ENCODE results near the gene APMAP.
A peak's percentile ranks its signal among the peaks of the same experiment; 100 is the strongest.
"Not testable (repeated sequence)": the region's sequence is repeated elsewhere in the genome, so short reads cannot be mapped to it uniquely, and the experiment has no call there.

APMAP gene

DNA sequence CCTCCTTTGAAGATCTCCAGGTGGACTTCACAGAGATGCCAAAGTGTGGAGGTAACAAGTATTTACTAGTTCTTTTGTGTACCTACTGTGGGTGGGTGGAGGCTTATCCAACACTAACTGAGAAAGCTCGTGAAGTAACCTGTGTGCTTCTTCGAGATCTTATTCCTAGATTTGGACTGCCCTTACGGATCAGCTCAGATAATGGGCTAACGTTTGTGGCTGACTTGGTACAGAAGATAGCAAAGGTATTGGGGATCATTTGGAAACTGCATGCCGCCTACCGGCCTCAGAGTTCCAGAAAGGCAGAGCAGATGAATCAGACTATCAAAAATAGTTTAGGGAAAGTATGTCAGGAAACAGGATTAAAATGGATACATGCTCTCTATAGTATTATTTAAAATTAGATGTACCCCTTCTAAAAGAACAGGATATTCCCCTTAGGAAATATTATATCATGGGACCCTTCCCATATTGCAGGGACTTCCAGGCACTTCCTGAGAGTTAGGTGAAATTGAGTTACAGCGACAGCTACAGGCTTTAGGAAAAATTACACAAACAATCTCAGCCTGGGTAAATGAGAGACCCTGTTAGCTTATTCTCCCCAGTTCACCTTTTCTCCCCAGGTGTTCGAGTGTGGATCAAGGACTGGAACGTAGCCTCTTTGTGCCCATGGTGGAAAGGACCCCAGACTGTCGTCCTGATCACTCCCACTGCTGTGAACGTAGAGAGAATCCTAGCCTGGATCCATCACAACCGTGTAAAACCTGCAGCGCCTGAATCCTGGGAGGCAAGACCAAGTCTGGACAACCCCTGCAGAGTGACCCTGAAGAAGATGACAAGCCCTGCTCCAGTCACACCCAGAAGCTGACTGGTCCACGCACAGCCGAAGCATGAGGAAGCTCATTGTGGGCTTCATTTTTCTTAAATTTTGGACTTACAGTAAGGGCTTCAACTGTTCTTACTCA lies 61.5 kb downstream of the APMAP start:
- not testable (repeated sequence) for DNase-seq (ENCODE audit: low spot score)

DNA sequence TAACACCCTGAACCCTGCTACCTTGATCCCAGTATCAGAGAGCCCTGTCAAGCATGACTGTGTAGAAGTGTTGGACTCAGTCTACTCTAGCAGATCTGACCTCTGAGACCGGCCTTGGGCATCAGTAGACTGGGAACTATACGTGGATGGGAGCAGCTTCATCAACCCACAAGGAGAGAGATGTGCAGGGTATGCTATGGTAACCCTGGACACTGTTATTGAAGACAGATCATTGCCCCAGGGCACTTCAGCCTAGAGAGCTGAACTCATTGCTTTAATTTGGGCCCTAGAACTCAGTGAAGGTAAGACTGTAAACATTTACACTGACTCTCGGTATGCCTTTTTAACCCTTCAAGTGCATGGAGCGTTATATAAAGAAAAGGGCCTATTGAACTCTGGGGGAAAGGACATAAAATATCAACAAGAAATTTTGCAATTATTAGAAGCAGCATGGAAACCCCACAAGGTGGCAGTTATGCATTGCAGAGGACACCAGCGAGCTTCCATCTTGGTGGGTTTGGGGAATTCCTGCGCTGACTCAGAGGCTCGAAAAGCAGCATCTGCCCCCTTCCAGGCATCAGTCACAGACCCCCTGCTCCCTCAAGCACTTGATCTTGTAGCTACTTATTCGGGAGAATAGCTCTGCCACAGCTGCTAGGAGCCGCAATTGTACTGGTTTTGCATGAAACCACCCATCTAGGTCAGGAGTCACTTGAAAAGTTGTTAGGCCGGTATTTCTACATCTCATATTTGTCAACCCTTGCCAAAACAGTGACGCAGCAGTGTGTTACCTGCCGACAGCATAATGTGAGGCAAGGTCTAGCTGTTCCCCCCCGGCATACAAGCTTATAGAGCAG lies 62.5 kb downstream of the APMAP start:
- DNase-seq (ENCODE audit: low spot score) = not testable (repeated sequence)

- DNase-seq (ENCODE audit: low spot score) = not testable (repeated sequence)
Measured at GRCh38 chr20:24929259-24929658, 63.3 kb downstream of the APMAP start.

- not testable (repeated sequence) for DNase-seq (ENCODE audit: low spot score)
Measured at GRCh38 chr20:24920706-24921105, 71.8 kb downstream of the APMAP start.

DNA sequence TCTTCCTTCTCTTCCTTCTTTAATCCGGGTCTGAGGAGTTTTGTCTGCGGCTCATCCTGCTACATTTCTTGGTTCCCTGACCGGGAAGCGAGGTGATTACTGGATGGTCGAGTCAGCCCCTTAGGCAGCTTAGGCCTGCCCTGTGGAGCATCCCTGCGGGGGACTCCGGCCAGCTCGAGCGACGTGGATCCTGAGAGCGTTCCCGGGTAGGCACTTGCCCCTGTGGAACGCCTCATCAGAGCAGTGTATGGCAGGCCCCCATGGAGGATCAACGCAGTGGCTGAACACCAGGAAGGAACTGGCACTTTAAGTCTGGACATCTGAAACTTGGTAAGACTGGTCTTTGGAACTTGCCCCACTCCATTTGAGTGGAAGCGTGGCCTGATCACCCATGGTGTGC lies 72.9 kb downstream of the APMAP start:
- not testable (repeated sequence) for DNase-seq (ENCODE audit: low spot score)

DNA sequence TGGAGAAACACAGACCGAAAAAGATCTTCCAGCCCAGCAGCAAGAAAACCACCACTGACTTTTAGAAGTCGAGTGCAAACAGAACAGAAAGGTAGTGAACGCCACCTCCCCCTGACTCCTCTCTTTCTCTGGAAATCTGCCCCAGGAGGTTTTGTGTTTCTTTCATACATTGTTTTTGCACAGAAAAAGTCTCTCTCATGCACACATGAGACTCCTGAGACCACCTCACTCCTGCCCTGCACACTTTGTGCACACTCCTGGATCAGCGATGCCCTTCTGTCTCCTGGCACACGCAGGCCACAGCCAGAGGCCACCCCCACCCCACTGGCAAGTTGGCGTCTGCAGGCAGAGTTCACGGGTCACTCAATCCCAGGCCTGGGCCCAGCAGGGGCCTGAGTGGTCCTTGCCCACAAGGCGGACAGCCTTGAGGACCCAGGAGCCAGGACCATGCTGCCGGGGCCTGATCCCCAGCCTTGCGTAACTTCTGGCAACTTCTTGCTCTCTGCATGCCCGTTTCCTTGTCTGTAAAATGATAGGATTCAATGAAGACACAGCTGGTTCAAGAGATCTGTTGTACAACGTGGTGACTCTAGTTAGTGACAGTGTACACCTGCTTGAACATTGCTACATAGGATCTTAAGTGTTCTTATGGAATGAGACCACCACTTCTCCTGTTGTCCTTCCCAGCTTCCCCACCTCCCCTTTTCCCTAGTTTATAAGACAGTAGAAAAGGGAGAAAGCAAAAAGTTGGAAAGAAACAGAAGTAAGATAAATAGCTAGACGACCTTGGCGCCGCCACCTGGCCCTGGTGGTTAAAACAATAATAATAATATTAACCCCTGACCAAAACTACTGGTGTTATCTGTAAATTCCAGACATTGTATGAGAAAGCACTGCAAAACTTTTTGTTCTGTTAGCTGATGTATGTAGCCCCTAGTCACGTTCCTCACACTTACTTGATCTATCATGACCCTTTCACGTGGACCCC lies 73.7 kb downstream of the APMAP start:
- no peak for DNase-seq (ENCODE audit: low spot score)

DNA sequence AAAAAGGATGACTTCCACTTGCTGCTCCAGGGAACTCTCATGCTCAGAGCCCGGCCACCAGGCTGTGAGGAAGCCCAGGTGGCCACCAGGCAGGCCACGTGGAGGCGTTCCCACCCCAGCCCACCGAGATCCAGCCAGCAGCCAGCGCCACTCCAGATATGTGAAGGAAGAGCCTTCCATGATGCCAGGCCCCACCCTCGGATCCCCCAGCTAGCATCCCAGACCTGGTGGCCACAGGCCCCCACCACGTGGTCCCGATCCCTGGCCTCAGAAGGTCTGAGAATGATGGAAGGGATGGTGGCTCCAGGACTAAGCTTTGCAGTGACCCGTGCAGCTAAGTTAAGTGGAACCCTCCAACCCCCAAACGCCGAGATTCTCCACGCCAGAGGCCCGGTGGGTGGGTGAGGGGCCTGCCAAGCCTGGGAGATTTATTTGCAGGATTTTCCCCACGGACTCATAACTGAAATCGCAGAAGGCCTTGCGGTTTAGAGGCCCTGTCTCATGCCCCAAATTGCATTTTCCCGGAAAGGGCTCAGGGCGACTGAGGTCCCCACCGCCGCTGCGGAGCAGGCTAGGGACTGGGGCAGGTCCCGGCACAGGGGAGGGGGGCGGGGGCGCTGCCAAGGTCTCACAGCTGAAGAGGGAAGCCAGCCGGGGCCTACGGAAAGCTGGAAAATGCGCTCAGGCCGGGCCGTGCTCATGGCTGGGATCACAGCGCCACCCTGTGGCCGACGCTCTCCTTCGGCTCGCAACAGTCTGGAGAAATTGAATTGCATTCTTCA lies 74.6 kb downstream of the APMAP start:
- DNase-seq (ENCODE audit: low spot score) = peak; percentile 65

GRCh38 chr20:24917056-24917455 lies 75.5 kb downstream of the APMAP start:
- no peak for DNase-seq (ENCODE audit: low spot score)

- no peak for DNase-seq (ENCODE audit: low spot score)
Measured at GRCh38 chr20:24916412-24916811, 76.1 kb downstream of the APMAP start.

- no peak for DNase-seq (ENCODE audit: low spot score)
Measured at GRCh38 chr20:24915892-24916291, 76.7 kb downstream of the APMAP start.

- no peak for DNase-seq (ENCODE audit: low spot score)
Measured at GRCh38 chr20:24915440-24915839, 77.1 kb downstream of the APMAP start.

DNA sequence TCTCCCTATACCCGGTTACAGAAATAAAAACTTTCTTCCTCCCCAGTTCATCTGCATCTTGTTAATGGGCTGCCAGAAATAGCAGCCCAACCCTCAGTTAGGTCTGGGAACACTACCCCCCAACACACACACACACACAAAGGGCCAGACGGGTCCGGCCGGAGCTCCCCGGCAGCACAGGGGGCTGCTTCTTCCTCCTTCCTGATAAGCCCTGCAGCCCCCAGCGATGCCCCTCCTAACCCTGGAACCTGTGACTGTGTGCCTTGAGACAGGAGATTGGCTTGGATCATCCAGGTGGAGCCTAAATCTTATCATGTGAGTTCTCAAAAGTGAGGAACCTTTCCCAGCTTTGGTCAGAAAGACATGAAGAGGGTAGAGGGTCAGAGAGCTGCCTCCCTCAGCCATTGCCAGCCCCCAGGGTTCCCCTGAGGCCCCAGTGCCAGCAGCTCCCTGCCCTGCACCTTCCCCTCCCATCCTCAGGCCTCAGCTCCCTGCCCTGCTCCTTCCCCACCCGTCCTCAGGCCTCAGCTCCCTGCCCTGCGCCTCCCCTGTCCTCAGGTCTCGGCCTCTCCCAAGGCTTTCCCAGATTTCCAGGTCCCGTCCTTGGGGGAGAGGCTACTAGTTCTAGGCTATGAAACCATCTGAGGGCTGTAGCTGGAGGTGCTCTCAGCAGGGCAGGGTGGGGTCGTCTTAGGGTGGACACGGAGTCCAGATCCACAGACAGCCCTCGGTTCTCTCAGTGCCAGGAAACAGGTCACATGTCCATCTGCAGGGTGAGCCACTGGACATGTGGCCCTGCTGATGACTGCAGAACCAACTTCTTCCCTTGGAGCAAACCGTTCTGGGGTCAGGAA lies 77.9 kb downstream of the APMAP start:
- DNase-seq (ENCODE audit: low spot score) = no peak

GRCh38 chr20:24913076-24913628 lies 79.4 kb downstream of the APMAP start:
- DNase-seq (ENCODE audit: low spot score) = no peak

All from germinal center (tissue), 1 donor.